GM23338 (cell line): ENCODE data around the gene PLEKHG4B.

Experiments used
- CREB1 ChIP-seq: fragments of 250-450 bp; sonication (Bioruptor Pico); IDR thresholded peaks from 2 replicates; pipeline ENCODE4 v1.5.0; 2020; ENCODE audit warnings: low read depth, mild to moderate bottlenecking, moderate library complexity
- EZH2 ChIP-seq: fragments of 200-600 bp; sonication (generic); IDR thresholded peaks from one replicate; pipeline ENCODE4 v1.8.0; 2017; ENCODE audit warnings: antibody characterized with exemption, mild to moderate bottlenecking, low read depth; ENCODE audit not compliant: unreplicated experiment
- EZH2phosphoT487 ChIP-seq: fragments of 200-600 bp; sonication (generic); IDR thresholded peaks from one replicate; pipeline ENCODE4 v1.8.1; 2018; ENCODE audit warnings: antibody characterized with exemption; ENCODE audit not compliant: unreplicated experiment
- POLR2AphosphoS5 ChIP-seq: IDR thresholded peaks from 2 replicates; pipeline ENCODE4 v1.6.1; 2016; ENCODE audit warnings: antibody characterized with exemption, low read depth
- STAT1 ChIP-seq: IDR thresholded peaks from one replicate; pipeline ENCODE4 v1.6.1; 2016; ENCODE audit warnings: antibody characterized with exemption; ENCODE audit not compliant: unreplicated experiment
- TF ChIP-seq, protein P1 (sequence below), 2 experiments: fragments of 200-600 bp in 1 of 2; sonication (generic) in 1 of 2; conservative IDR thresholded peaks; 2 replicates each; pipeline versions ENCODE4 v1.5.1 to v1.6.1; 2016 to 2017; ENCODE audit warnings: antibody characterized with exemption in 2 of 2, low read depth in 2 of 2, mild to moderate bottlenecking in 2 of 2, moderate library complexity in 1 of 2
- TF ChIP-seq, protein P2 (sequence below): IDR thresholded peaks from one replicate; pipeline ENCODE4 v1.6.1; 2018; ENCODE audit warnings: antibody characterized with exemption; ENCODE audit not compliant: unreplicated experiment
- TF ChIP-seq, protein P3 (sequence below): IDR thresholded peaks from 2 replicates; pipeline ENCODE4 v1.6.1; 2016; ENCODE audit warnings: antibody characterized with exemption

DNA sequence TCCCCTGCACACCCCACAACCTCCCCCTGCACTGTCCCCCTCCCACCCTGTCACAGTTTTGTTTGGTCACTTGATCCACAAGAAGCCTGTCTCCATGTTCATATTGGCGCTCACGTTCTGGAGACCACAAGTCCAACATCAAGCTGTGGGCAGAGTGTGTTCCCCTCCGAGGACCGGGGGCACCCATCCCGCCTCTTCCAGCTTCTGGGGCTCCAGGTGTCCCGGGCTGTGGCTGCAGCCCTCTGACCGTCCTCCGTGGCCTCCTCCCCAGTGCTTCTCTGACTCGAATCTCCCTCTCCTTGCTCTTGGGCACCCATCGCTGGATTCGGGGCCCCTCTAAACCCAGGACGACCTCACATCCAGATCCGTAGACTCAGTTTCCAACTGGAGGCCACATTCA, 49.2 kb downstream of the PLEKHG4B start:
- TF ChIP-seq, protein P1, sequence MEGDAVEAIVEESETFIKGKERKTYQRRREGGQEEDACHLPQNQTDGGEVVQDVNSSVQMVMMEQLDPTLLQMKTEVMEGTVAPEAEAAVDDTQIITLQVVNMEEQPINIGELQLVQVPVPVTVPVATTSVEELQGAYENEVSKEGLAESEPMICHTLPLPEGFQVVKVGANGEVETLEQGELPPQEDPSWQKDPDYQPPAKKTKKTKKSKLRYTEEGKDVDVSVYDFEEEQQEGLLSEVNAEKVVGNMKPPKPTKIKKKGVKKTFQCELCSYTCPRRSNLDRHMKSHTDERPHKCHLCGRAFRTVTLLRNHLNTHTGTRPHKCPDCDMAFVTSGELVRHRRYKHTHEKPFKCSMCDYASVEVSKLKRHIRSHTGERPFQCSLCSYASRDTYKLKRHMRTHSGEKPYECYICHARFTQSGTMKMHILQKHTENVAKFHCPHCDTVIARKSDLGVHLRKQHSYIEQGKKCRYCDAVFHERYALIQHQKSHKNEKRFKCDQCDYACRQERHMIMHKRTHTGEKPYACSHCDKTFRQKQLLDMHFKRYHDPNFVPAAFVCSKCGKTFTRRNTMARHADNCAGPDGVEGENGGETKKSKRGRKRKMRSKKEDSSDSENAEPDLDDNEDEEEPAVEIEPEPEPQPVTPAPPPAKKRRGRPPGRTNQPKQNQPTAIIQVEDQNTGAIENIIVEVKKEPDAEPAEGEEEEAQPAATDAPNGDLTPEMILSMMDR (conservative IDR thresholded peaks at IDR 0.05; ENCODE audit: low read depth in 2 of 2): no peak
- TF ChIP-seq, protein P2, sequence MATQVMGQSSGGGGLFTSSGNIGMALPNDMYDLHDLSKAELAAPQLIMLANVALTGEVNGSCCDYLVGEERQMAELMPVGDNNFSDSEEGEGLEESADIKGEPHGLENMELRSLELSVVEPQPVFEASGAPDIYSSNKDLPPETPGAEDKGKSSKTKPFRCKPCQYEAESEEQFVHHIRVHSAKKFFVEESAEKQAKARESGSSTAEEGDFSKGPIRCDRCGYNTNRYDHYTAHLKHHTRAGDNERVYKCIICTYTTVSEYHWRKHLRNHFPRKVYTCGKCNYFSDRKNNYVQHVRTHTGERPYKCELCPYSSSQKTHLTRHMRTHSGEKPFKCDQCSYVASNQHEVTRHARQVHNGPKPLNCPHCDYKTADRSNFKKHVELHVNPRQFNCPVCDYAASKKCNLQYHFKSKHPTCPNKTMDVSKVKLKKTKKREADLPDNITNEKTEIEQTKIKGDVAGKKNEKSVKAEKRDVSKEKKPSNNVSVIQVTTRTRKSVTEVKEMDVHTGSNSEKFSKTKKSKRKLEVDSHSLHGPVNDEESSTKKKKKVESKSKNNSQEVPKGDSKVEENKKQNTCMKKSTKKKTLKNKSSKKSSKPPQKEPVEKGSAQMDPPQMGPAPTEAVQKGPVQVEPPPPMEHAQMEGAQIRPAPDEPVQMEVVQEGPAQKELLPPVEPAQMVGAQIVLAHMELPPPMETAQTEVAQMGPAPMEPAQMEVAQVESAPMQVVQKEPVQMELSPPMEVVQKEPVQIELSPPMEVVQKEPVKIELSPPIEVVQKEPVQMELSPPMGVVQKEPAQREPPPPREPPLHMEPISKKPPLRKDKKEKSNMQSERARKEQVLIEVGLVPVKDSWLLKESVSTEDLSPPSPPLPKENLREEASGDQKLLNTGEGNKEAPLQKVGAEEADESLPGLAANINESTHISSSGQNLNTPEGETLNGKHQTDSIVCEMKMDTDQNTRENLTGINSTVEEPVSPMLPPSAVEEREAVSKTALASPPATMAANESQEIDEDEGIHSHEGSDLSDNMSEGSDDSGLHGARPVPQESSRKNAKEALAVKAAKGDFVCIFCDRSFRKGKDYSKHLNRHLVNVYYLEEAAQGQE: no peak
- TF ChIP-seq EZH2 (no peak), EZH2phosphoT487 (no peak), POLR2AphosphoS5 (no peak), CREB1 (CRISPR knock-in tag) (no peak), STAT1 (no peak)
- TF ChIP-seq, protein P3, sequence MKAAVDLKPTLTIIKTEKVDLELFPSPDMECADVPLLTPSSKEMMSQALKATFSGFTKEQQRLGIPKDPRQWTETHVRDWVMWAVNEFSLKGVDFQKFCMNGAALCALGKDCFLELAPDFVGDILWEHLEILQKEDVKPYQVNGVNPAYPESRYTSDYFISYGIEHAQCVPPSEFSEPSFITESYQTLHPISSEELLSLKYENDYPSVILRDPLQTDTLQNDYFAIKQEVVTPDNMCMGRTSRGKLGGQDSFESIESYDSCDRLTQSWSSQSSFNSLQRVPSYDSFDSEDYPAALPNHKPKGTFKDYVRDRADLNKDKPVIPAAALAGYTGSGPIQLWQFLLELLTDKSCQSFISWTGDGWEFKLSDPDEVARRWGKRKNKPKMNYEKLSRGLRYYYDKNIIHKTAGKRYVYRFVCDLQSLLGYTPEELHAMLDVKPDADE: no peak
